ENCODE data around the gene DCAF8.

GRCh38 chr1:160192234-160192633, 70.1 kb downstream of the DCAF8 start:
- TF ChIP-seq CTCF (IDR thresholded peaks at IDR 0.05; ENCODE audit: low read length) (no peak), EZH2phosphoT487 (IDR thresholded peaks at IDR 0.05; ENCODE audit: low read length) (no peak), EZH2 (optimal IDR thresholded peaks at IDR 0.05; ENCODE audit: low read depth, low read length) (no peak)

All from MM.1S (cell line).